Testis (tissue), 2 donors: ENCODE results near the gene LCE1E.

Experiments
- CTCF ChIP-seq, 3 experiments: fragments of 450-650 bp in 2 of 3; fragments of 200-600 bp in 1 of 3; sonication (generic) in 1 of 3; IDR thresholded peaks; one replicate each; pipeline ENCODE4 v1.5.1; 2016 to 2019; ENCODE audit warnings: antibody characterized with exemption in 3 of 3, mild to moderate bottlenecking in 2 of 3, moderate library complexity in 1 of 3
- POLR2A ChIP-seq: fragments of 450-650 bp; IDR thresholded peaks from one replicate; pipeline ENCODE4 v1.6.1; 2017; ENCODE audit warnings: antibody characterized with exemption, mild to moderate bottlenecking, moderate library complexity

- no peak for TF ChIP-seq CTCF (IDR thresholded peaks at IDR 0.05)
- no peak for TF ChIP-seq POLR2A
These were observed 25.6 kb downstream of the LCE1E start, which contains the start of gene LCE1B for GRCh38 chr1:152811671-152812070.
